GM19328 (cell line): ENCODE data around the gene FIP1L1.
"Not testable (repeated sequence)": the region's sequence is repeated elsewhere in the genome, so short reads cannot be mapped to it uniquely, and the experiment has no call there.

ENCODE experiments used
- ATAC-seq: cut with Tn5 transposase; IDR thresholded peaks from one replicate; pipeline ENCODE4 v1.9.1; 2021; ENCODE audit warnings: mild to moderate bottlenecking, moderate library complexity; ENCODE audit not compliant: unreplicated experiment

The FIP1L1 gene

GRCh38 chr4:53374777-53375258 lies 2.6 kb upstream of the FIP1L1 start:
- ATAC-seq: no peak

- no peak for ATAC-seq
Observed at GRCh38 chr4:53376900-53377299, 541 bp upstream of the FIP1L1 start.

GRCh38 chr4:53378171-53378482 lies 686 bp downstream of the FIP1L1 start:
- no peak for ATAC-seq

- no peak for ATAC-seq
Observed at GRCh38 chr4:53380221-53380620, 2.8 kb downstream of the FIP1L1 start.

- not testable (repeated sequence) for ATAC-seq
Observed at GRCh38 chr4:53409479-53409878, 32.0 kb downstream of the FIP1L1 start.

GRCh38 chr4:53419208-53419607 lies 41.8 kb downstream of the FIP1L1 start:
- no peak for ATAC-seq

- ATAC-seq: no peak
Observed at GRCh38 chr4:53421791-53422190, 44.4 kb downstream of the FIP1L1 start.

- no peak for ATAC-seq
Observed at GRCh38 chr4:53422367-53422766, 44.9 kb downstream of the FIP1L1 start.

GRCh38 chr4:53424280-53424679 lies 46.8 kb downstream of the FIP1L1 start:
- no peak for ATAC-seq

- ATAC-seq: no peak
Observed at GRCh38 chr4:53427366-53427765, 49.9 kb downstream of the FIP1L1 start.

- no peak for ATAC-seq
Observed at GRCh38 chr4:53431052-53431451, 53.6 kb downstream of the FIP1L1 start.

GRCh38 chr4:53432528-53433424 lies 55.3 kb downstream of the FIP1L1 start:
- ATAC-seq: no peak

GRCh38 chr4:53436251-53436650 lies 58.8 kb downstream of the FIP1L1 start:
- no peak for ATAC-seq

- no peak for ATAC-seq
Observed at GRCh38 chr4:53441564-53441963, 64.1 kb downstream of the FIP1L1 start.

GRCh38 chr4:53444954-53445353 lies 67.5 kb downstream of the FIP1L1 start:
- ATAC-seq: no peak

- ATAC-seq: no peak
Observed at GRCh38 chr4:53450773-53451172, 73.3 kb downstream of the FIP1L1 start.

- ATAC-seq: no peak
Observed at GRCh38 chr4:53453385-53453784, 75.9 kb downstream of the FIP1L1 start.

GRCh38 chr4:53455766-53456165 lies 78.3 kb downstream of the FIP1L1 start:
- ATAC-seq: no peak

- no peak for ATAC-seq
Observed at GRCh38 chr4:53456178-53456577, 78.7 kb downstream of the FIP1L1 start.

- no peak for ATAC-seq
Observed at GRCh38 chr4:53459548-53459947, 82.1 kb downstream of the FIP1L1 start.

GRCh38 chr4:53461244-53461643 lies 83.8 kb downstream of the FIP1L1 start:
- ATAC-seq: no peak

- no peak for ATAC-seq
Observed at GRCh38 chr4:53463340-53463739, 85.9 kb downstream of the FIP1L1 start.

- no peak for ATAC-seq
Observed at GRCh38 chr4:53465281-53465680, 87.8 kb downstream of the FIP1L1 start.
